Stimulated activated CD8-positive, alpha-beta memory T cell treated with anti-CD3 and anti-CD28 coated beads, Interleukin-12 subunit alpha, Interleukin-12 subunit beta, amount 100 ng/mL, for 24 hours (primary cell): ENCODE data around the gene ANKRD40.
"Not testable (repeated sequence)": the region's sequence is repeated elsewhere in the genome, so short reads cannot be mapped to it uniquely, and the experiment has no call there.

ENCODE experiments used
- DNase-seq: peaks from one replicate; pipeline ENCODE4 v3.0.0-alpha.2; 2020; ENCODE audit errors: extremely low read depth

The ANKRD40 gene

DNA sequence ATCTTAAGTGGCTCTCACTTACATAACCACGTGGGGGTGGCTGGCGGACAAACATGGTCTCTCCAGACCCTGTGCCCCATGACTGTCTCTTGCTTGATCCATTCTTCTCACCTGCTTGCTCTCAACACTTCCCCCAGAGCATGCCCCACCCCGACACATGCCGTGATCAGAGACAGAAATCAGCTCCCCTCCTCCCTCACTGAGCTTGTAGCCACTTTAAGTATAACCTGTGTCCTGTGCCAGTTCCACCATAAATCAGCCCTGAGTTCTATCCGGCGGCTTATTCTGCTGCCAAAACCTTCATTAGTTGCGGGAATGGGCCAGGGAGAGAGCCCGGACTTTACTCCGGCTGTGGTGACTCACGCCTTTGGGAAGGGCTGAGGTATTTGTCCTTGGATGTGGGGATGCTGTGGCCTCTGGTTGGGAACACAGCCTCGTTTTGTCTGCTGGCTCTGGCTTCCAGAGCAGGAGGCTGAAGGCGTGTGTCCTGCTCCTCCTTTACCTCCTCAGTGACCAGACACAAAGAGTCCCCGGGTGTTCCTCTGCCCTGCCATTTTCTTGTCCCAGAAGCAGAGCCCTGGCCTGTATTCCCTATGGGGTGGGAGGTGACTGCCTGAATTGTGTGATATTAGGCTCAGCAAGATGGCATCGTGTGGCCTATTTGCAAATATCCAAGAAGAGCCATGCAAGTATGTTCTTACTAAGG, 21.1 kb downstream of the ANKRD40 start:
- DNase-seq, result no peak

DNA sequence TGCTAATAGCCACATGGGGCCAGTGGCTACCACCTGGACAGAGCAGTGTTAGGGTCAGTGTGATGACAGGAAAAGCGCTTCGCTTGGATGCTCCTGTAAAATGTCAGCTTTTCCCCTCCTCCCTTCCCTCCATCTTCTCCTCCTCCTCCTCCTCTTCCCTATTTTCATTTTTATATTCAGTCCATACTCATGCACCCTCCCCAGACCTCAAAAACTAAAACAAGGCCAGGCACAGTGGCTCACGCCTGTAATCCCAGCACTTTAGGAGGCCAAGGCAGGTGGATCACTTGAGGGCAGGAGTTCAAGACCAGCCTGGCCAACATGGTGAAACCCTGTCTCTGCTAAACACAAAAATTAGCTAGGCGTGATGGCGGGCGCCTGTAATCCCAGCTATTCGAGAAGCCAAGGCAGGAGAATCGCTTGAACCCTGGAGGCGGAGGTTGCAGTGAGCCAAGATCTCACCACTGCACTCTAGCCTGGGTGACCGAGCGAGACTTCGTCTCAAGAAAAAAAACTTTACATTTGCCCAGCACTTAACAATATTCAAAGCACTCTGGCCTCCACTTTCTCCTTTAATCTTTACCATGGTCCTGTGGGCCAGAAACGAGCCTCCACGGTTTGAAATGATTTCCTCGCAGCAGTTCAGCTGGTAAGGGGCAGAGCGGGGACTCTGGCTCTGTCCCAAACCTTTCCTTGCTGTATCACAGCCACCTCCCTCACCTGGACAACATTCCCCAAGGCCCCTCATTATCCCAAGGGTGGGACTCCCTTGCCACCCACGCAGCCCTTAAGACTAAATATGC, 21.8 kb downstream of the ANKRD40 start:
- DNase-seq, result no peak

DNA sequence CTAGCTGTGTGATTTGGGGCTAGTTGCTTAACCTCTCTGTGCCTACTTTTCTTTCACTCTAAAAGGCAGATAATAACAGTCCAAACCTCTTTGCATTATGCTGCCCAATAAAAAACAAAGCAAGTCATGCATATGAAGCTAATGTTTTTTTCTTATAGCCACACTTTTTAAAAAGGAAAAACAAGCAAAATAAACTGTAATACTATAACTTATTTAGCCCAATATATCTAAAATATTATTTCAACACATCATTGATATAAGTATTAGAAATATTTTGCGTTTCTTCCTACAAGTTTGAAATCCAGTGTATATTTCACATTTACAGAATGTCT, 22.4 kb downstream of the ANKRD40 start:
- DNase-seq, result no peak

DNA sequence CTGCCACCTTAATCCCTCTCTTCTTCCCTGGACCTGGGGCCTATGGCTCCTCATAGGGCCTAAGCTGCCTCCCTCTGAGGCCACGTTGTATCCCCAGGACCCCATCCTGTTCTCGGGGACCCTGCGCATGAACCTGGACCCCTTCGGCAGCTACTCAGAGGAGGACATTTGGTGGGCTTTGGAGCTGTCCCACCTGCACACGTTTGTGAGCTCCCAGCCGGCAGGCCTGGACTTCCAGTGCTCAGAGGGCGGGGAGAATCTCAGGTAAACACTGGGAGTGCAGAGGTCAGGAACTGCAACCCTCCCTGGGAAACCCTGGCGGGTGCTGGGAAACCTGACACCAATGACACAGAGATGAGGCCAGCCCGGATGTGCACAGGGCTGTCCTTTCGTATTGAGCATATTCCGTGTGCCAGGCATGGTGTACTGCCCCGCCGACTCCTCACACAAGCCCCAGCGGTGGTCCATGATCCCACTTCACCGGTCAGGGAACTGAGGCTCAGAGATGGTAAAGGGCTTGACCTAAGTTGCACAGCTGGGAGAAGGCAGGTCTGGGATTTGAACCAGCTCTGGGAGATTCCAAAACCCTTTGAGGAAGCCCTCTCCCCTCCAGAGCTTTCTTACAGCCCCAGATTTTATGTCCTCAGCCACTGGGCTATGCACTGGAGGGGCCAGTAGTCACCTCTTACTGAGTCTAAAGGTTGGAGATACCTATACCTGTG, 22.9 kb downstream of the ANKRD40 start:
- no peak for DNase-seq

DNA sequence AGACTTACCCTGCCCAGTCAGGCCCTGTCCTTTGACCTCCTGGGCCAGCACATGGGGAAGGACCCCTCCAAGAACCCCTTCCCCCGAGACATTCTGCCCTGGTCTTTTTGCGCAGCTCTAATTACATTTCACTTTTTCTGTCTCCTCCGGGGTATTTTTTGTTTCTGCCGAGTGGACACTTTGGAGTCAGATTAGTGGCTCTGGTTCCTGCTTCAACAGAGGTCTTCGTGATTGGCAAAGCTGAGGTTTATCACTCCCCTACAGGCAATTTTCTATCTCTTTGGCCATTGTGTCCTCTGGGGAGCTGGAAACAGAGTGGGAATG, 23.5 kb downstream of the ANKRD40 start:
- DNase-seq, result no peak

DNA sequence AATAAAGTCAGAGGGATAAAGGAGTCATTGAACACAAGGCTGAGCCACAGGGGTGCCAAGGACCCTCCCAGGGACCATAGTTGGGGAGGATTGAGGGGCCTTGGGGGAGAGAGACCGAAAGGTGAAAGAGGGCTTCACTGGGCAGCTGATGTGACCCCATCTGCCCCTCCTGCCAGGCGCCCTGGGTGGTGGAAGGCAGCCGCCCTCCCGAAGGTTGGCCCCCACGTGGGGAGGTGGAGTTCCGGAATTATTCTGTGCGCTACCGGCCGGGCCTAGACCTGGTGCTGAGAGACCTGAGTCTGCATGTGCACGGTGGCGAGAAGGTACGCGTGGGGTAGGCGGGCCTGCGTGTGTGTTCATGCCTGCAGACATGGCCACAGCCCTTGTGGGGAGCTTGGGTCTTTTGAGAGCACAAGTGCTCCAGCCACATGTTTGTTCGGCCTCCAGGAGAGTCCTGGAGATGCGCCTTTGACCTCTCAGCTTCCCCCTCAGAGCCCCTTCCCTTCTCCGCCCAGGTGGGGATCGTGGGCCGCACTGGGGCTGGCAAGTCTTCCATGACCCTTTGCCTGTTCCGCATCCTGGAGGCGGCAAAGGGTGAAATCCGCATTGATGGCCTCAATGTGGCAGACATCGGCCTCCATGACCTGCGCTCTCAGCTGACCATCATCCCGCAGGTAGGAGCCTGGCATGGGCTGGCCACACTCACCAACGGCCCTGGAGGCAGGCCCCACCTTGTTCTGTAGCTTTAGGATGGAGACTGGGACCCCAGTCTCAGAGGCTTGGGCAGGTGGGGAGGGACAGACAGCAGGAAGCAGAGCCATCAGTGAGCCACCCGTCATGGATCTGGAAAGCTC, 24.1 kb downstream of the ANKRD40 start:
- no peak for DNase-seq

DNA sequence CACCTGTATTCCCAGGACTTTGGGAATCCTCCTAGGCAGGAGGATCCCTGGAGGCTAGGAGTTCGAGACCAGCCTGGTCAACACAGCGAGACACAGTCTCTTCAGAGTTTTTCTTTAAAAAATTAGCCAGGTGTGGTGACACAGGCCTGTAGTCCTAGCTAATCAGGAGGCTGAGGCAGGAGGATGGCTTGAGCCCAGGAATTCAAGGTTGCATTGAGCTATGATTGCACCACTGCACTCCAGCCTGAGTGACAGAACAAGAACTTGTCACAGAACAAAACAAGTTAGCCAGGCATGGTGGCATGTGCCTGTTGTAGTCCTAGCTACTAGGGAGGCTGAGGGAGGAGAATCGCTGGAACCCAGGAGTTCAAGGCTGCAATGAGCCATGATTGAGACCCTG, 24.8 kb downstream of the ANKRD40 start:
- DNase-seq, result no peak

DNA sequence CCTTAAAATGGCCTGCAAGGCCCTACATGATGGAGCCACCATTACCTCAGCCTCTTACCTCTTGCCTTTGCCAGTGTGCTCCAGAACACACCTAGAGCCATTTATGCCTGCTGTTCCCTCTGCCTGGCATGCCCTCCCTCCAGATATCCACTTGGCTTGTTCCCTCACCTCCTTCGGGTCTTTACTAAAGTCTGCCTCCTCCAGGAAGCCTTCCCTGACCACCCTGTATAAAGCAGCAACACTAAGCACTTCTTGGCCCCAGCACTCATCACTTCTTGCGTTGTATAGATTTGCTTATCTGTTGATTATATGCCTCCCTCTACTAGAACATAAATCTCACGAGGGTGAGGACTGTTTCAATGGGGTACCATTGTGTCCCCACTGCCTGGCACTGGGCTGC, 25.3 kb downstream of the ANKRD40 start:
- DNase-seq, result no peak

DNA sequence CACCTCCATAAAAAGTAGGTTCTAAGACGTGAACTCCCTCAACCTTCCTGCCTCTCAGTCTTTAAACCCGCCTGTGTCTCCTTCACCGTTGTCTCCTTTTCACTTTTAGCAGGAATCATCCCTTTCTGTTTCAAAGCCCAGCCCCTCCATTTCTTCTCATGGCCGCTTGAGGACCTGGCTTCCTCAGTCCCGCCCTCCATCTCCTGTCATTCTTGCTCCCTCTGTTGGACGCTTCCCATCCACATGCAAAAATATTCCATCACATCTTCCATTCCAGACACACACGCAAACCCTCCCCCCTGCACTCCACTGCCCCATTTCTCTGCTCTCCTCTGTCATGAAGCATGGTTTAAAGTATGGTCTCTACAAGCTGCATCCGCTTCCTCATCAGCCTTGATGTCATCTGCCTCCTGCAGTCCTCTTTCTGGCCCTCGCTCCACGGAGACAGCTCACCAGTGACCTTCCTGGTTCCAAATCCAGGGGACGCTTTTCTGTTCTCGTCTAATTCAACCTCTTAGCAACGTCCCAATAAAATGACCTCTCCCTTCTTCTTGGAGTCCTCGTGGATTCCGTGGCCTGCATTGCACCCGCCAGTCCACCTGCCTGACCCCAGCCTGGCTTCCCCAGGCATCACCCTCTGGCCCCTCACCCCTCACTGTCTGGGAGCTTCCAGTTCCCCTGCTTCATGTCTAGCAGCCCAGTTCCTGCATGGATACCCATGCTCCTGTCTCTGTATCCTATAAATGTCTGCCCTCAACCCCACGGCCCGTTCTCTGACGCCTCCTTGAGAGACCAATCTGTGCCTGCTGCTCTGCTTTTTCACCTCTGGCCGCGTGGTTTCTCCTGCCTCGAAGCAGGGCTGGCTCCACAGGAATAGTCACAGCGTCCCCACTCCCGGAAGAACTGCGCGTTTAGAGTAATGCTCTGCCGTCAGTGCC, 26.2 kb downstream of the ANKRD40 start:
- DNase-seq, result no peak

DNA sequence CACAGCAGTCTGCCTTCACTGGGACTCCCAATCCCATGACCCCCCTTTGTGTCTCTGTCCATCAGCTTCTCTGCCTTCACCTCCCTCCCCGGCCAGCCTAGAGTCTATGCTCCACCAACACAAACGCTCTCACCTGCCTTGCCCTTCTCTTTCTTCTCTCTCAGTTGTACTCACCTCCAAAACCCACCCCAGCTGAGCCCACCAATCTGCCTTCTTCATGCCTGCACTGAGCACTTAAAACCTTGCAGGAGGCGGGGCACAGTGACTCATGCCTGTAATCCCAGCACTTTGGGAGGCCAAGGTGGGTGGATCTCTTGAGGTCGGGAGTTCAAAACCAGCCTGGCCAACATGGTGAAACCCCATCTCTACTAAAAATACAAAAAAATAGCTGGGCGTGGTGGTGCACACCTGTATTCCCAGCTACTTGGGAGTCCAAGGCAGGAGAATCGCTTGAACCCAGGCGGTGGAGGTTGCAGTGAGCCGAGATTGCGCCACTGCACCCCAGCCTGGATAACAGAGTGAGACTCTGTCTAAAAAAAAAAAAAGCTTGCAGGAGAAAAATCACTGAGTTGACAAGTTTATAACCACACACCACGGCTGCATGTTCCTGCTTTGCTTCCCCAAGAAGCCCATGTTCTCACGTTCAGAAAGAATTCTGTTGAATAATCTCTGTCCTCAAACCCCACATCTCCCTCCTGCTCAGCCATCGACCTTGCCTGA, 27.0 kb downstream of the ANKRD40 start:
- DNase-seq, result not testable (repeated sequence)

DNA sequence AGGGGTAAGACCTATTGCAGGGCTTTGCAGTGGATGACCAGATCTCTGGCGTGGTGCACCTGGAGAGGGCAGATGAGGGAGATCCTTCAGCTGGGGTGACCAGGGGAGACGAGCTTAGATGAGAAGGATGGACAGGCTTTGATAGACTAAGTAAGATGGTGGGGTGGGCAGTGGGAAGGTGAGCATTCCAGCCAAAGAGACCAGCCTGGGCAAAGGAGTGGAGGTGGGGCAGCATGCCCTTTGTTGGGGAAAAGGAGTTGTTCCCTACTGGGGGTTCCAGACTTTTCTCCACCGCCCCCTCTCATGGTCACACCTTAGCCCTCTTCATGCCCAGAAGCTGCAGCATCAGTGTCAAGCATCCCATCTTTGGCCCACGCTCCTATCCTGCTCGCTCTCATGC, 27.6 kb downstream of the ANKRD40 start:
- no peak for DNase-seq

DNA sequence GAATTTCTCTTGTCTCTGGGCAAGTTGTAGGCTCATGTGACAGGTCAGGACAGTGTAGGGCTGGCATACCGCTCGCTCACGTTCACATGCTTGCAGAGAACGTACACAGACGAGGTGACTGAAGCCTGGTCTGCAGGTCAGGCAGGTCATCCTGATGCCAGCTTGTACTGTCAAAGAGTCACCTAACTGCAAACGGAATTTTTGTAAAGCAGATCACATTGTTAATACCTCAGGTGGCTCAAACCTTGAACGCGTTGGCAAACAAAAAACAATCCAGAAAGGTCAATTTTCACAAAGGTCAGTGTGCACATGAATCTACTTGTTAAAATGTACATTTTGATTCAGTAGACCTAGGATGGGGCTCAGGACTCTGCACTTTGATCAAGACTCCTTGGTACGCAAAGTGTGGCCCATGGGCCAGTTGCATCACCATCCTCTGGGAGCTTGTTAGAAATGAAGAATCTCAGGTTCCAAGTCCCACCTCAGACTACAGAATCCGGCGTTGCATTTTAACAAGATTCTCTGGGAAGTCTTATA, 28.6 kb downstream of the ANKRD40 start:
- no peak for DNase-seq

DNA sequence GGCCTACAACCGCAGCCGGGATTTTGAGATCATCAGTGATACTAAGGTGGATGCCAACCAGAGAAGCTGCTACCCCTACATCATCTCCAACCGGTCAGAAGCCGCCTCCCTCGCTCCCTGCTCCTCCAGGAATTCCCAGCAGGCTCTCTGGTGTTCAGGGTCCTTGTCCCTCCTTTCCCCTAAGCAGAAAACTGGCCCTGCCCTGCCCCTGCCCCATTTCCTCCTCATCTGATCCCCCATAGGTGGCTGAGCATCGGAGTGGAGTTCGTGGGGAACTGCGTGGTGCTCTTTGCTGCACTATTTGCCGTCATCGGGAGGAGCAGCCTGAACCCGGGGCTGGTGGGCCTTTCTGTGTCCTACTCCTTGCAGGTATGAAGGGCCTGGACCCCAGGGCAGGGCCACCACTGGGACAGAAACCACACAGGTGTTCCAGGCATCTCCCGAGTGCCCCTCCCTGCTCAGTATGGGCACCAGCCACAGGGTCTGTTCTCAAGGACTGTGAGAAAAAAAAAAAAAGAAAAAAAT, 29.8 kb downstream of the ANKRD40 start:
- no peak for DNase-seq

DNA sequence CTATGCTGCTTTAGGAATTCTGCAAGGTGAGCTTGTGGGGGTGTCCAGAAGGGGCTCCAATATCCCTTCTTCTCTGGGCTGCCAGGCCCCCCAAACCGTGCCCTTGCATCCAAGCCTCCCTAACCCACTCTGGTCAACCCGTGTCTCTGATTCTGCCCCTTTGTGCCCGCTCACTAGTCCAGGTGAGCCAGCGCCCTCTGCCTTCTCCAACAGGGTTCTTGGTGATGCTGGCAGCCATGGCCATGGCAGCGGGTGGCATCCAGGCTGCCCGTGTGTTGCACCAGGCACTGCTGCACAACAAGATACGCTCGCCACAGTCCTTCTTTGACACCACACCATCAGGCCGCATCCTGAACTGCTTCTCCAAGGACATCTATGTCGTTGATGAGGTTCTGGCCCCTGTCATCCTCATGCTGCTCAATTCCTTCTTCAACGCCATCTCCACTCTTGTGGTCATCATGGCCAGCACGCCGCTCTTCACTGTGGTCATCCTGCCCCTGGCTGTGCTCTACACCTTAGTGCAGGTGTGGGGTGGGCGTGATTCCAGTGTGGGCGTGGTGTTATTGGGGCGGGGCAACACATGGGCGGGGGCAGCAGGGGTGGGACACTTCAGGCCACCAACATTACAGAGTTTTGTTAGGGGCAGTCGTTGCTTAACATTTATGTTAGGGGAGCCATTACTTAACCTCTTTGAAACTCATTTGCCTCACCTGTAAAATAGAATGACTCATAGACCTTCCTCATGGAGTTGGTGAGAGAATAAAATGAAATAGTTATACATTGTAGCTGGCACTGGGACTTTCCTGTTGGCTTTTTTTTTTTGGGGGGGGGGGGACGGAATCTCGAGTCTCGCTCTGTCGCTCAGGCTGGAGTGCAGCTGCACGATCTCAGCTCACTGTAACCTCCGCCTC, 31.4 kb downstream of the ANKRD40 start:
- DNase-seq, result no peak

DNA sequence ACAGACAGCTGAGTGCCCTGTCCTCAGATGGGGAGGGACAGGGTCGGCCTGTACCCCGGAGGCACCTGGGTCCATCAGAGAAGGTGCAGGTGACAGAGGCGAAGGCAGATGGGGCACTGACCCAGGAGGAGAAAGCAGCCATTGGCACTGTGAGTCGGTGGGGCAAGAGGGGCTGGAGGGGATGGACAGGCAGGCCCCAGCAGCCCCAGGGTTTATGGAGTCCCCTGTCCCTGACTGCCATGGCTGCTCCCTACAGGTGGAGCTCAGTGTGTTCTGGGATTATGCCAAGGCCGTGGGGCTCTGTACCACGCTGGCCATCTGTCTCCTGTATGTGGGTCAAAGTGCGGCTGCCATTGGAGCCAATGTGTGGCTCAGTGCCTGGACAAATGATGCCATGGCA, 32.1 kb downstream of the ANKRD40 start:
- no peak for DNase-seq

DNA sequence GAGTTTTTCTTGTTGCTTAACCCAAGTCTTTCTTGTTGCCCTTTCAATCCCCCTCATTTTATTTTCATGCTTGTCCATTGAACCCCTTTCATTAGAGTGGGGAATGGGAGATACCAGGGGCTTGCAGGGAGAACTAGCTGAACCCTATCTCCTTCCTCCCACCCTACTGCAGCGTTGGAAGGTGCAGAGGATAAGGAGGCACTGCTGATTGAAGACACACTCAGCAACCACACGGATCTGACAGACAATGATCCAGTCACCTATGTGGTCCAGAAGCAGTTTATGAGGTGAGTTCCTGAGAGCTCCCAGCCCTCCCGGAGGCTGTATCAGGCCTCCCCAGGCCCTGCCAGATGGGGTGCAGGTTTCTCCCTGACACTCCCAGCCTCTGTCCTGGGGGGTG, 32.5 kb downstream of the ANKRD40 start:
- DNase-seq, result no peak

DNA sequence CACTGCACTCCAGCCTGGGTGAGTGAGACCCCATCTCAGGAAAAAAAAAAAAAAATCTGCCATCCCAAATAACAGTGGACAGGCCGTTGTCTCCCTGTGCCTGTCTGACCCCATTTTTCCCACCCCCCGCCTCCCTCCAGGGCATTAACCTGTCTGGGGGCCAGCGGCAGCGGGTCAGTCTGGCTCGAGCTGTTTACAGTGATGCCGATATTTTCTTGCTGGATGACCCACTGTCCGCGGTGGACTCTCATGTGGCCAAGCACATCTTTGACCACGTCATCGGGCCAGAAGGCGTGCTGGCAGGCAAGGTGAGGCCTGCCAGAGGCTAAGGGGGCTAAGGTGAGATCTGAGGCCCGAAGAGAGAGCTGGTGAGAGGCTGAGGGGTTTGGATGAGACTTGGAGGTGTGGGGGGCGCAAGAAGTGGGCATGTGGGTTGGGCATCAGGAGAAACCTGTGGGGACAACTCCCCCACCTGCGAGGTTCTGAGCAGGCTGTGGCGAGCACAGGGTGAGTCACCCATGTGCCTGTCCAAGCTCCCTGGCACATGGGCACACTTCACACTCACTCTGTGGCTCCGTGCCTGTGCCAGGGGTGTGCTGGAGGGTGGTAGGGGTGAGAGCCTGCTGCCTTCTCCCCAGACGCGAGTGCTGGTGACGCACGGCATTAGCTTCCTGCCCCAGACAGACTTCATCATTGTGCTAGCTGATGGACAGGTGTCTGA, 34.7 kb downstream of the ANKRD40 start:
- no peak for DNase-seq

DNA sequence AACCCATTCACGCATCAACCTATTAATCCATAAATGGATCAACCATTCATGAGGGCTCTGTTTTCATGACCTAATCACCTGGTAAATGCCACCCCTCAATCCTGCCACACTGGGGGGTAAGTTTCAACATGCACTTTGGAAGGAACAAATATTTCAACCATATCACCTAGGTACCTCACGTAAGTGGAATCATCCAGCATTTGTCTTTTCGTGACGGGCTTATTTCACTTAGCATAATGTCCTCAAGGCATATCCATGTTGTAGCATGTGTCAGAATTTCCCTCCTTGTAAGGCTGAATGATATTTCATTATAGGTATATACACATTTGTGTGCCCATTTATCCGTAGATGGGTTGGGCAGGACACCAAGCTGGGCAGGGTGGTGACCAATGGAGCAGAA, 35.6 kb downstream of the ANKRD40 start:
- DNase-seq, result no peak
